ENCODE results near the gene HEXD.

HEXD gene

DNA sequence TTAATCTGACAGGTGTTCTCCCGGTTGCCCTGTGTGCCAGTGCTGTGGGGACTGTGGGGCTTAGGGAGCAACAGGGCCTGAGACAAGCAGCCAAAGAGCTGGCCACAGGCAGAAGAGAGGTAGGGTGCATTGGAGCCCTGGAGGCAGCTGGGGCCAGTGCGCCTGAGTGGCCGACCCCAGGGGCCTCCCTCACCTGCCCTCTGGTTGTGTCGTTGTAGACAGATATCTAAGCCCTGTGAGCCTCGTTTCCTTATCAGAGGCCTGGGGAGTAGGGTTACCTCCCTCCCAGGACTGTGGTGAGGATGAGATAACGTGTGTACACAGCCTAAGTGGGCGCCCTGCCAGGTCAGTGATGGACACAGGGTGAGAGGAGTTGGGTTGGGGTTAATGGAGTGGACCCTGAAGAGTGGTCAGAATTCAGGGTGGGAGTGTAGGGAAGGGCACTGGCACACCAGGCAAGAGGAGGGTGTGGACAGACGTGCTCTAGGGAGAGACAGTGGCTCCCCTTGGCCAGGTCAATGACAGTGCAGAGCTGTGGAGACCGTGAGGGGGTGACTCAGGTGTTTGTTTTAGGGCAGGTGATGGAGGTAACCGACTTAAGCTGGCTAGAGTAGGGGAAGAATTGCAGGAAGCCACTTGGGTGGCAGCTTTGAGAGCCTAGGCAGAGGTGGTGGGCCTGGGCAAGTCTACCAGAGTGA lies 43.8 kb downstream of the HEXD start:
- DNase-seq = no peak
- peaks cover 0 to 30% (median 19%) of the 10 kb centered on the region in 4 donors for H3K4me1 ChIP-seq

GRCh38 chr17:82463391-82463790 lies 45.2 kb downstream of the HEXD start:
- peak overlapping the region; percentile 56 to 66 for H3K27ac ChIP-seq
- H3K4me3 ChIP-seq = no peak overlapping the region
- intact Hi-C loops (cut with DNase I; ENCODE audit: low total_unique reads) = no loop called here
- no peak for DNase-seq
- no peaks in the 10 kb centered on the region for H3K27me3 ChIP-seq
- H3K9me3 ChIP-seq = no peaks in the 10 kb centered on the region
- peaks cover 38 to 85% (median 73%) of the 10 kb centered on the region in 3 donors for H3K36me3 ChIP-seq
- no peak for TF ChIP-seq CTCF (IDR thresholded peaks at IDR 0.05)
- H3K4me1 ChIP-seq = peaks cover 0 to 22% (median 13%) of the 10 kb centered on the region in 4 donors

More for the DNA sequence above, 43.8 kb downstream of the HEXD start:
- Histone ChIP-seq H3K9me3 (no peaks in the 10 kb centered on the region), H3K27ac (no peak overlapping the region), H3K4me3 (no peak overlapping the region), H3K36me3 (peaks cover 31 to 71% (median 61%) of the 10 kb centered on the region in 3 donors), H3K27me3 (no peaks in the 10 kb centered on the region)
- intact Hi-C loops (cut with DNase I; ENCODE audit: low total_unique reads) = no loop called here
- no peak for TF ChIP-seq CTCF (IDR thresholded peaks at IDR 0.05)

DNA sequence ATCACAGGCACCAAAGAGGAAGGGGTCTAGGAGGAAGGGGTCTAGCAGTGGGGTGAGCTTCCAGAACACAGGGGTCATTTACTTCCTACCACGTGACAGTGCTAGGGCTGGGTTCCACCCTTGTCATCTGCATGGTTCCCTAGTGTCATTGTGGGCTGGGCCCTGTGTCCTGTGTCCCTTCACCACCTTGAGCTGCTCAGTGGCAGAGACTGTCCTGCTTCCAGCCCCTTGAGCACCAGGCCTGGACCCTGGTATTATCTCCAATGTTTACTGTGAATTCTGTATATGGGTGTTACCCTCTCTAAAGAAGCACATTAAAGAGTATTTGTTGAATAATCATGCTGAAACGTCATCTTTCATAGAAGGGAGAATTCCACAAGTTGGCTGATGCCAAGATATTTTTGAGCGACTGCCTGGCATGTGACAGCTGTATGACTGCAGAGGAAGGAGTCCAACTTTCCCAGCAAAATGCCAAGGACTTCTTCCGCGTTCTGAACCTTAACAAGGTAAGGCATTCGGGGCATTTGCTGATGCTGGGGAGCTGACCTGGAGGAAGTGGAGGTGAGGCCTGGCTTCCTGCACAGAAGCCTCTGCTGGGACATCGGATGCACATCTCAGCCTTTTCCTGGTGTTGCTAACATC lies 45.9 kb downstream of the HEXD start:
- DNase-seq = no peak
- peaks cover 44 to 91% (median 79%) of the 10 kb centered on the region in 3 donors for H3K36me3 ChIP-seq
- intact Hi-C loops (cut with DNase I; ENCODE audit: low total_unique reads) = no loop called here
- H3K9me3 ChIP-seq = no peaks in the 10 kb centered on the region
- H3K27me3 ChIP-seq = no peaks in the 10 kb centered on the region
- peak overlapping the region; percentile 56 to 66 for H3K27ac ChIP-seq
- no peak for TF ChIP-seq CTCF (IDR thresholded peaks at IDR 0.05)
- no peak overlapping the region for H3K4me3 ChIP-seq
- H3K4me1 ChIP-seq = peaks cover 0 to 21% (median 12%) of the 10 kb centered on the region in 4 donors

- Histone ChIP-seq H3K4me3 (no peak overlapping the region), H3K4me1 (peaks cover 0 to 17% (median 7%) of the 10 kb centered on the region in 4 donors), H3K27ac (peak overlapping the region; percentile 56 to 66), H3K9me3 (no peaks in the 10 kb centered on the region), H3K36me3 (peaks cover 49 to 96% (median 84%) of the 10 kb centered on the region in 3 donors), H3K27me3 (no peaks in the 10 kb centered on the region)
- no peak for TF ChIP-seq CTCF (IDR thresholded peaks at IDR 0.05)
- intact Hi-C loops (cut with DNase I; ENCODE audit: low total_unique reads) = no loop called here
- DNase-seq = no peak
Observed at GRCh38 chr17:82464567-82464929, 46.4 kb downstream of the HEXD start.

GRCh38 chr17:82465023-82465603 lies 47.0 kb downstream of the HEXD start:
- Histone ChIP-seq H3K36me3 (peaks cover 55 to 100% (median 88%) of the 10 kb centered on the region in 3 donors), H3K27ac (no peak overlapping the region), H3K27me3 (no peaks in the 10 kb centered on the region), H3K4me1 (peaks cover 0 to 12% (median 4%) of the 10 kb centered on the region in 4 donors), H3K9me3 (no peaks in the 10 kb centered on the region), H3K4me3 (no peak overlapping the region)
- no peak for DNase-seq
- no peak for TF ChIP-seq CTCF (IDR thresholded peaks at IDR 0.05)
- intact Hi-C loops (cut with DNase I; ENCODE audit: low total_unique reads) = no loop called here
